ENCODE measurements around the gene SRPK1.

SRPK1 gene

GRCh38 chr6:35794536-35795452, 126.1 kb downstream of the SRPK1 start:
- Histone ChIP-seq H2BK15ac (replicated peaks; ENCODE audit: low read depth) (no peak overlapping the region), H3K18ac (ENCODE audit: low read length) (no peak overlapping the region), H2BK120ac (ENCODE audit: low read depth, low read length) (no peak overlapping the region), H3K4me1 (ENCODE audit: control insufficient read depth, low read depth, low read length) (peaks cover 7% of the 10 kb centered on the region), H3K56ac (ENCODE audit: low read length) (no peak overlapping the region), H3K79me1 (ENCODE audit: low read length) (no peaks in the 10 kb centered on the region), H3K27ac (ENCODE audit: low read depth, low read length) (no peak overlapping the region), H4K5ac (ENCODE audit: low read length) (no peak overlapping the region), H3K4me3 (ENCODE audit: low read length) (no peak overlapping the region), H3K4me2 (ENCODE audit: low read length) (no peak overlapping the region), H3K23ac (ENCODE audit: low read length) (no peak overlapping the region), H2AK5ac (ENCODE audit: low read length) (no peak overlapping the region), H3K9ac (ENCODE audit: low read length) (no peak overlapping the region), H2BK5ac (ENCODE audit: low read length) (no peak overlapping the region), H3K79me2 (ENCODE audit: control insufficient read depth, insufficient read depth, low read length) (no peaks in the 10 kb centered on the region), H3K4ac (ENCODE audit: low read depth, low read length) (no peak overlapping the region), H3K36me3 (ENCODE audit: control insufficient read depth, insufficient read depth, low read length) (no peaks in the 10 kb centered on the region), H3K27me3 (ENCODE audit: insufficient read depth, low read length, poor library complexity) (no peaks in the 10 kb centered on the region), H4K8ac (ENCODE audit: low read depth, low read length) (no peak overlapping the region)
- WGBS (ENCODE audit: extremely low coverage, insufficient coverage, low lambda C conversion rate) = no CpG with 5 or more reads among the region's 17 CpGs
- DNase-seq = no peak

GRCh38 chr6:35790683-35791082, 130.2 kb downstream of the SRPK1 start:
- no peak overlapping the region for H3K56ac ChIP-seq (ENCODE audit: low read length)
- no peak overlapping the region for H4K8ac ChIP-seq (ENCODE audit: low read depth, low read length)
- no peak for DNase-seq
- no peaks in the 10 kb centered on the region for H3K79me1 ChIP-seq (ENCODE audit: low read length)
- H3K23ac ChIP-seq (ENCODE audit: low read length) = no peak overlapping the region
- H2AK5ac ChIP-seq (ENCODE audit: low read length) = no peak overlapping the region
- no peak overlapping the region for H3K9ac ChIP-seq (ENCODE audit: low read length)
- no peak overlapping the region for H2BK5ac ChIP-seq (ENCODE audit: low read length)
- H3K36me3 ChIP-seq (ENCODE audit: control insufficient read depth, insufficient read depth, low read length) = no peaks in the 10 kb centered on the region
- no peaks in the 10 kb centered on the region for H3K79me2 ChIP-seq (ENCODE audit: control insufficient read depth, insufficient read depth, low read length)
- no peak overlapping the region for H3K18ac ChIP-seq (ENCODE audit: low read length)
- no peak overlapping the region for H2BK120ac ChIP-seq (ENCODE audit: low read depth, low read length)
- no peak overlapping the region for H3K4me2 ChIP-seq (ENCODE audit: low read length)
- H3K4ac ChIP-seq (ENCODE audit: low read depth, low read length) = no peak overlapping the region
- no CpG with 5 or more reads among the region's 5 CpGs for WGBS (ENCODE audit: extremely low coverage, insufficient coverage, low lambda C conversion rate)
- no peaks in the 10 kb centered on the region for H3K27me3 ChIP-seq (ENCODE audit: insufficient read depth, low read length, poor library complexity)
- no peaks in the 10 kb centered on the region for H3K4me1 ChIP-seq (ENCODE audit: control insufficient read depth, low read depth, low read length)
- no peak overlapping the region for H3K4me3 ChIP-seq (ENCODE audit: low read length)
- H3K27ac ChIP-seq (ENCODE audit: low read depth, low read length) = no peak overlapping the region
- H2BK15ac ChIP-seq (replicated peaks; ENCODE audit: low read depth) = no peak overlapping the region
- no peak overlapping the region for H4K5ac ChIP-seq (ENCODE audit: low read length)

- Histone ChIP-seq H2BK120ac (ENCODE audit: low read depth, low read length) (no peak overlapping the region), H2AK5ac (ENCODE audit: low read length) (no peak overlapping the region), H3K4me3 (ENCODE audit: low read length) (no peak overlapping the region), H3K9ac (ENCODE audit: low read length) (no peak overlapping the region), H3K79me2 (ENCODE audit: control insufficient read depth, insufficient read depth, low read length) (no peaks in the 10 kb centered on the region), H2BK5ac (ENCODE audit: low read length) (no peak overlapping the region), H3K4ac (ENCODE audit: low read depth, low read length) (no peak overlapping the region), H3K27ac (ENCODE audit: low read depth, low read length) (no peak overlapping the region), H3K56ac (ENCODE audit: low read length) (no peak overlapping the region), H2BK15ac (replicated peaks; ENCODE audit: low read depth) (no peak overlapping the region), H3K27me3 (ENCODE audit: insufficient read depth, low read length, poor library complexity) (no peaks in the 10 kb centered on the region), H3K79me1 (ENCODE audit: low read length) (no peaks in the 10 kb centered on the region), H4K5ac (ENCODE audit: low read length) (no peak overlapping the region), H3K4me1 (ENCODE audit: control insufficient read depth, low read depth, low read length) (no peaks in the 10 kb centered on the region), H3K4me2 (ENCODE audit: low read length) (no peak overlapping the region), H3K36me3 (ENCODE audit: control insufficient read depth, insufficient read depth, low read length) (no peaks in the 10 kb centered on the region), H4K8ac (ENCODE audit: low read depth, low read length) (no peak overlapping the region), H3K23ac (ENCODE audit: low read length) (no peak overlapping the region), H3K18ac (ENCODE audit: low read length) (no peak overlapping the region)
- no CpG with 5 or more reads among the region's 4 CpGs for WGBS (ENCODE audit: extremely low coverage, insufficient coverage, low lambda C conversion rate)
- no peak for DNase-seq
Observed at GRCh38 chr6:35788423-35788982, 132.4 kb downstream of the SRPK1 start.

DNA sequence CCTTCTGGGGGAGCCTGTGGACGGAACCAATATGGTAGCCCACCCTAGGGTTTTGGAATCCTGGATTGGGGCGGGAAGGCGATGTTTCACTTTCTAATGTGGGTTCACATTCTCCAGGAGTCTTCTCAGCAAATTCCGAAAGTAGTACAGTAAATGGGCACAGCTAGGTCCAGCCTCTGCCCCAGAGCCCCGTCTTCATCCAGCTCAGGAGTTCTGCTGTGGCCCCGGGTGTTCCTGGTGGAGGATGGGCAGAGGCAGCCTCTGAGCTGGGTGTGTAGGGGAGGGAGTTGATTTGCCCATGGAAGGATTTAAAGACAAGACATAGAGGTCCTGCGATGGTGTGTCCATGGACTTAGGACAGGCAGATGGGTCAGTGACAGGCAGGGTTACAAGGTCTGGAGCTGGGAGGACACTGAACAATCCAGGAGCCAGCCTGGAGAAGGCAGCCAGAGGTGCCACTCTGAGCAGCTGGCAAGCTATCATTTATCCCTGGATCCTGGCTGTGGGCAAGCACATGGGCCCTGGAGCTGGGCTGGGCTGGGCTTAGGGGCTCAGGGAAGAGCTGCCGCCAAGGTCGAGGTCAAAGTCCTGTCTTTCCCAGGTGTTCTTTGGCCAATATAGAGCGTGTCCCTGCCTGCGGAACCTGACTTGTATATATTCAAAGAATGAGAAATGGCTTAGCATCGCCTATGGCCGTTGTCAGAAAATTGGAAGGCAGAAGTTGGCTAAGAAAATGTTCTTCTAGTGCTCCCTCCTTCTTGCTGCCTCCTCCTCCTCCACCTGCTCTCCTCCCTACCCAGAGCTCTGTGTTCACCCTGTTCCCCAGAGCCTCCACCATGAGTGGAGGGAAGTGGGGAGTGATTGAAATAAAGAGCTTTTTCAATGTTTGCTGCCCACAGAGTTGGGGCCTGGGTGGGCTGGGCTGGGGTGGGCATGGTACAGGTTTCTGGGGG, 133.4 kb downstream of the SRPK1 start:
- Histone ChIP-seq H3K4me1 (ENCODE audit: control insufficient read depth, low read depth, low read length) (no peaks in the 10 kb centered on the region), H2BK15ac (replicated peaks; ENCODE audit: low read depth) (no peak overlapping the region), H4K8ac (ENCODE audit: low read depth, low read length) (no peak overlapping the region), H3K79me2 (ENCODE audit: control insufficient read depth, insufficient read depth, low read length) (no peaks in the 10 kb centered on the region), H4K5ac (ENCODE audit: low read length) (no peak overlapping the region), H3K18ac (ENCODE audit: low read length) (no peak overlapping the region), H3K27me3 (ENCODE audit: insufficient read depth, low read length, poor library complexity) (no peaks in the 10 kb centered on the region), H3K79me1 (ENCODE audit: low read length) (no peaks in the 10 kb centered on the region), H2BK5ac (ENCODE audit: low read length) (no peak overlapping the region), H2BK120ac (ENCODE audit: low read depth, low read length) (no peak overlapping the region), H3K56ac (ENCODE audit: low read length) (no peak overlapping the region), H3K27ac (ENCODE audit: low read depth, low read length) (no peak overlapping the region), H2AK5ac (ENCODE audit: low read length) (no peak overlapping the region), H3K4me2 (ENCODE audit: low read length) (no peak overlapping the region), H3K23ac (ENCODE audit: low read length) (no peak overlapping the region), H3K4ac (ENCODE audit: low read depth, low read length) (no peak overlapping the region), H3K36me3 (ENCODE audit: control insufficient read depth, insufficient read depth, low read length) (no peaks in the 10 kb centered on the region), H3K4me3 (ENCODE audit: low read length) (no peak overlapping the region), H3K9ac (ENCODE audit: low read length) (no peak overlapping the region)
- WGBS (ENCODE audit: extremely low coverage, insufficient coverage, low lambda C conversion rate) = no CpG with 5 or more reads among the region's 13 CpGs
- DNase-seq = no peak

GRCh38 chr6:35786810-35787209, 134.1 kb downstream of the SRPK1 start:
- no peak overlapping the region for H3K4me2 ChIP-seq (ENCODE audit: low read length)
- no peak overlapping the region for H3K9ac ChIP-seq (ENCODE audit: low read length)
- H4K8ac ChIP-seq (ENCODE audit: low read depth, low read length) = no peak overlapping the region
- no peak overlapping the region for H2BK120ac ChIP-seq (ENCODE audit: low read depth, low read length)
- H3K4ac ChIP-seq (ENCODE audit: low read depth, low read length) = no peak overlapping the region
- H3K4me3 ChIP-seq (ENCODE audit: low read length) = no peak overlapping the region
- H2BK5ac ChIP-seq (ENCODE audit: low read length) = no peak overlapping the region
- H3K56ac ChIP-seq (ENCODE audit: low read length) = no peak overlapping the region
- no peaks in the 10 kb centered on the region for H3K27me3 ChIP-seq (ENCODE audit: insufficient read depth, low read length, poor library complexity)
- H3K27ac ChIP-seq (ENCODE audit: low read depth, low read length) = no peak overlapping the region
- H2BK15ac ChIP-seq (replicated peaks; ENCODE audit: low read depth) = no peak overlapping the region
- no peak overlapping the region for H3K23ac ChIP-seq (ENCODE audit: low read length)
- H4K5ac ChIP-seq (ENCODE audit: low read length) = no peak overlapping the region
- H3K79me1 ChIP-seq (ENCODE audit: low read length) = no peaks in the 10 kb centered on the region
- no peak for DNase-seq
- H3K18ac ChIP-seq (ENCODE audit: low read length) = no peak overlapping the region
- no peak overlapping the region for H2AK5ac ChIP-seq (ENCODE audit: low read length)
- no CpG with 5 or more reads among the region's 25 CpGs for WGBS (ENCODE audit: extremely low coverage, insufficient coverage, low lambda C conversion rate)
- H3K36me3 ChIP-seq (ENCODE audit: control insufficient read depth, insufficient read depth, low read length) = no peaks in the 10 kb centered on the region
- no peaks in the 10 kb centered on the region for H3K79me2 ChIP-seq (ENCODE audit: control insufficient read depth, insufficient read depth, low read length)
- no peaks in the 10 kb centered on the region for H3K4me1 ChIP-seq (ENCODE audit: control insufficient read depth, low read depth, low read length)

All from mesendoderm (in vitro differentiated cells).